Activated CD4-positive, alpha-beta memory T cell treated with anti-CD3 and anti-CD28 coated beads for 36 hours (primary cell): ENCODE data around the gene NNMT. TPM values are rescaled to one million over a fixed set of nuclear protein-coding genes. Genes with fewer than 3 reads are reported as not detected.

Experiments used
- CTCF ChIA-PET: fragments of 350-600 bp; sonication (Branson Sonifier 250); formaldehyde crosslinking; loops from one replicate; lab custom pipeline; 2021; ENCODE audit warnings: antibody characterized with exemption, inconsistent platforms; lab: Charles Lee
- POLR2A ChIA-PET: fragments of 350-600 bp; sonication (Branson Sonifier 250); formaldehyde crosslinking; loops from one replicate; lab custom pipeline; 2021; ENCODE audit warnings: antibody characterized with exemption; lab: Charles Lee
- DNase-seq: peaks from one replicate; pipeline ENCODE4 v3.0.0-alpha.2; 2020
- H3K27ac Mint-ChIP-seq: one replicate; pipeline ENCODE4 v1.8.0; 2021; ENCODE audit warnings: mixed read lengths
- H3K27me3 Mint-ChIP-seq: one replicate; pipeline ENCODE4 v1.8.0; 2021; ENCODE audit warnings: mixed read lengths
- H3K36me3 Mint-ChIP-seq: one replicate; pipeline ENCODE4 v1.8.0; 2021; ENCODE audit warnings: mixed read lengths
- H3K4me1 Mint-ChIP-seq: one replicate; pipeline ENCODE4 v1.8.0; 2021; ENCODE audit warnings: low read depth, mixed read lengths
- H3K4me3 Mint-ChIP-seq: one replicate; pipeline ENCODE4 v1.8.0; 2021; ENCODE audit warnings: mild to moderate bottlenecking, mixed read lengths
- H3K9me3 Mint-ChIP-seq: one replicate; pipeline ENCODE4 v1.8.0; 2021; ENCODE audit warnings: mixed read lengths
- intact Hi-C: fragments of 100-400 bp; cut with micrococcal nuclease; formaldehyde crosslinking; loops from one replicate; pipeline ENCODE4 v1.15.1; 2023
- total RNA-seq, 2 experiments: library from RNA; stranded (reverse); gene quantifications; one replicate each; pipeline ENCODE4 v1.2.3, GENCODE V29; 2021

NNMT gene
- total RNA-seq: not detected

GRCh38 chr11:114295676-114296604, at the start of gene NNMT:
TSS of gene NNMT (plus strand) at chr11:114296399. CDS start at chr11:114296557, 158 bp downstream.
- peaks cover 5% of the 10 kb centered on the region for H3K9me3 Mint-ChIP-seq
- H3K4me1 Mint-ChIP-seq: no peaks in the 10 kb centered on the region
- DNase-seq: no peak
- intact Hi-C loops: no loop called here
- POLR2A ChIA-PET: no interaction called here
- no peak within 1 kb of the TSS for H3K4me3 Mint-ChIP-seq
- no peak within 1 kb of the TSS for H3K27ac Mint-ChIP-seq
- CTCF ChIA-PET: interaction anchor here (0.6 kb wide), 1 partner anchor 146 kb away, joined by 4 read pairs; no protein-coding TSS in a partner anchor
- H3K36me3 Mint-ChIP-seq: no peaks in the 10 kb centered on the region
- H3K27me3 Mint-ChIP-seq: peaks cover 13% of the 10 kb centered on the region

DNA sequence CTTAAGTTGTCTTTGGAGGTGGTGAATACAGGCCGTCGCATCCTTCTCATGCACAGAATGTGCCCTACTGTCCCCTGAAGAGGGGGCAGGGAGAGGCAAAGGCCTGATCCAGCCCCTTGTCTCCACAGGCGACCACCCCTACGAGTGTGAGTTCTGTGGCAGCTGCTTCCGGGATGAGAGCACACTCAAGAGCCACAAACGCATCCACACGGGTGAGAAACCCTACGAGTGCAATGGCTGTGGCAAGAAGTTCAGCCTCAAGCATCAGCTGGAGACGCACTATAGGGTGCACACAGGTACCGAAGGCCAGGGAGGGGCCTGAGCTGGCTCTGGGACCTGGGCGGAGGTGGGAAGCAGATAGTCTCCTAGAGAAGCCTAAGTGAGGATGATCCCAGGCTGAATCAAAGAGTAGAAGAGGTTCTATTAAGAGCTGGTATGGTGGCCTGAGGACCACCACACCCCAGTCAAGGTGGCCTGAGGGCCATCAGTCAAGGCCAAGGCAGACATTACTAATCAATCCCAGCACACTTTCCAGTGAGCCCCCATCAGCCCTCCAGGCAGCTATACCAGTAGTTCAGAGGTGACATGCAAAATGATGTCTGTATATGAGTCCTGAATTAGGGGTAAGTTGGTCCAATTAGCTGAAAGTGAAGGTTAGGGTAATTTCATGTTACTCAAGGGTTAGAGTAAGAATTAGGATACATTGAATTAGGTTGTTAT, 49.0 kb upstream of the NNMT start:
- DNase-seq: no peak
- H3K9me3 Mint-ChIP-seq: no peaks in the 10 kb centered on the region
- intact Hi-C loops: no loop called here
- no peak overlapping the region for H3K4me3 Mint-ChIP-seq
- ChIA-PET CTCF (interaction anchor here (1.1 to 8.8 kb wide), 3 partner anchors 11 to 253 kb away, joined by 4 to 66 read pairs (median 5); no protein-coding TSS in a partner anchor), POLR2A (no interaction called here)
- H3K36me3 Mint-ChIP-seq: no peaks in the 10 kb centered on the region
- H3K27me3 Mint-ChIP-seq: no peaks in the 10 kb centered on the region
- H3K4me1 Mint-ChIP-seq: no peaks in the 10 kb centered on the region
- H3K27ac Mint-ChIP-seq: no peak overlapping the region

DNA sequence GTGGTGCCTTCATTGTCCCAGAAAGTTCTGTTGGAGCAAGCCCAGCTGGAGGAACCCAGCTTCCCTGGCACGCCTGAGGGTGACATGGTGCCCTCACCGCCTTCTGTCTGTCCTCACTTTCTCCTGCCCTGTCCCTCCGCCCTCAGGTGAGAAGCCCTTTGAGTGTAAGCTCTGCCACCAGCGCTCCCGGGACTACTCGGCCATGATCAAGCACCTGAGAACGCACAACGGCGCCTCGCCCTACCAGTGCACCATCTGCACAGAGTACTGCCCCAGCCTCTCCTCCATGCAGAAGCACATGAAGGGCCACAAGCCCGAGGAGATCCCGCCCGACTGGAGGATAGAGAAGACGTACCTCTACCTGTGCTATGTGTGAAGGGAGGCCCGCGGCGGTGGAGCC, 46.0 kb upstream of the NNMT start:
- POLR2A ChIA-PET: interaction anchor here (0.6 kb wide), 1 partner anchor 453 kb away, joined by 3 read pairs; no protein-coding TSS in a partner anchor
- no peaks in the 10 kb centered on the region for H3K4me1 Mint-ChIP-seq
- no peaks in the 10 kb centered on the region for H3K27me3 Mint-ChIP-seq
- CTCF ChIA-PET: interaction anchor here (8.8 kb wide), 1 partner anchor 12 kb away, joined by 66 read pairs; no protein-coding TSS in a partner anchor
- no peaks in the 10 kb centered on the region for H3K9me3 Mint-ChIP-seq
- DNase-seq: no peak
- intact Hi-C loops: no loop called here
- no peak overlapping the region for H3K4me3 Mint-ChIP-seq
- no peak overlapping the region for H3K27ac Mint-ChIP-seq
- no peaks in the 10 kb centered on the region for H3K36me3 Mint-ChIP-seq

DNA sequence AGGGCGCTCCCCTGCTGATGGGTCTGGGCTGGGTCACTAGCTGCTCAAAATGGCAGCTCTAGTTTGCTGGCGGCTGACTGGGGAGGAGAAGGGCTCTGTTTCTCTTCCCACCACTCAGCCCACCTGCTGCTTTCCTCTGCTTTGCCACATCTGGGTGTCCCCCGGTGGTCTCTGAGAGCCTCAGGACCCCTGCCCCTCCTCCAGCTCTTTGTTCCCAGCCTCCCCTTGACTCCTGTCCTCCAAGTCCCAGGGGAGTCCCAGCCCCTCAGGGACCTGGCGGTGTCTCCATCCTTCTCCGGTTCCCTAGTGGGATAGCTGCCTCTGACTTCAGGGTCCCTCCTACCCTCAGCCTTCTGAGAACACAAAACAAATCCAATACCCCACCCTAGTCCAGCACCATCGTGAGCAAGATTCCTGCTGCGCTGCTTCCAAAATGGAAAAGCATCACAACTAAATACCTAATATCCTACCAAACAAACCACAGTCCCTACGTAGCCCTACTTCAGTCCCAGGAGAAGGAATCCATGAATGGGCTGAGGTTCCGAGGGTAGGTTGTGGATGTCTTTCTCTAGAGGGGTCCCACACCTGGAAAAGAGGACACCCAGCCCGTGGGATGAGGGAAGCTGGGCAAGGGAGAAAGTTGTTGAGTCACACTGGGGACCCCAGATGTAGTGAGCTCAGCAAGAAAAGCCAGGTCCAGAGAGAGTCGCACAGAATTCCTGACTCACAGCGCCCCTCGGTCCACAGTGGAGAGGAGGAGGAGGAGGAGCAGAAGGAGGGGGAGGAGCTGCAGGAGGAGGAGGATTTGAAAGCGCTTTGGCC, 45.0 kb upstream of the NNMT start:
- no peak overlapping the region for H3K27ac Mint-ChIP-seq
- no peaks in the 10 kb centered on the region for H3K27me3 Mint-ChIP-seq
- ChIA-PET CTCF (interaction anchor here (8.8 kb wide), 1 partner anchor 11 kb away, joined by 66 read pairs; no protein-coding TSS in a partner anchor), POLR2A (interaction anchor here (0.6 kb wide), 1 partner anchor 454 kb away, joined by 3 read pairs; no protein-coding TSS in a partner anchor)
- H3K36me3 Mint-ChIP-seq: no peaks in the 10 kb centered on the region
- no peaks in the 10 kb centered on the region for H3K4me1 Mint-ChIP-seq
- no peak for DNase-seq
- H3K9me3 Mint-ChIP-seq: no peaks in the 10 kb centered on the region
- intact Hi-C loops: no loop called here
- H3K4me3 Mint-ChIP-seq: no peak overlapping the region

GRCh38 chr11:114251815-114252337, 44.3 kb upstream of the NNMT start:
- H3K36me3 Mint-ChIP-seq: no peaks in the 10 kb centered on the region
- no peaks in the 10 kb centered on the region for H3K27me3 Mint-ChIP-seq
- no peaks in the 10 kb centered on the region for H3K9me3 Mint-ChIP-seq
- ChIA-PET POLR2A (no interaction called here), CTCF (interaction anchor here (8.8 kb wide), 1 partner anchor 11 kb away, joined by 66 read pairs; no protein-coding TSS in a partner anchor)
- no peaks in the 10 kb centered on the region for H3K4me1 Mint-ChIP-seq
- intact Hi-C loops: no loop called here
- H3K4me3 Mint-ChIP-seq: no peak overlapping the region
- DNase-seq: no peak
- H3K27ac Mint-ChIP-seq: no peak overlapping the region

- CTCF ChIA-PET: interaction anchor here (8.8 kb wide), 1 partner anchor 10 kb away, joined by 66 read pairs; no protein-coding TSS in a partner anchor
- no peak overlapping the region for H3K27ac Mint-ChIP-seq
- no peak for DNase-seq
- POLR2A ChIA-PET: no interaction called here
- no peaks in the 10 kb centered on the region for H3K27me3 Mint-ChIP-seq
- no peaks in the 10 kb centered on the region for H3K4me1 Mint-ChIP-seq
- no peaks in the 10 kb centered on the region for H3K9me3 Mint-ChIP-seq
- intact Hi-C loops: no loop called here
- no peak overlapping the region for H3K4me3 Mint-ChIP-seq
- H3K36me3 Mint-ChIP-seq: no peaks in the 10 kb centered on the region
Measured at GRCh38 chr11:114252767-114253166, 43.4 kb upstream of the NNMT start.

DNA sequence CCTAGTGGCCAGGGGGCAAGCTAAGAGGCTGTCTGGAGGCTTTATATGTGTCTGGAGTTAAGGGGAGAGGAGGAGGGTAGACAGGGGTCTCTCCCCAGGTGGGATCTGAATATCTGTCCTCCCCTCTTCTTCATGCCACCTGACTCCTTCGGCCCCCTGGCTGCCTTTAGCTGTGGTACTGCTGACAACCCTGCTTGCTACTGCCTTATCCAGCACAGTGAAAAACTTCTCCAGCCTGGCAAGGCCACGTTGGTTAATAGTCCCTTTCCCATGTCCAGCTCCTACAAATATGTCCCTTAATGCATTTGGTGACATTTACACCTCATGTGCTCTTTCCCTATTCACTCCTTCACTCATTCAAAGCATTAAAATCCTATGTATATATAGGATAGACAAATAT, 42.4 kb upstream of the NNMT start:
- DNase-seq: no peak
- intact Hi-C loops: no loop called here
- no peaks in the 10 kb centered on the region for H3K36me3 Mint-ChIP-seq
- H3K4me1 Mint-ChIP-seq: no peaks in the 10 kb centered on the region
- H3K4me3 Mint-ChIP-seq: no peak overlapping the region
- H3K9me3 Mint-ChIP-seq: no peaks in the 10 kb centered on the region
- POLR2A ChIA-PET: no interaction called here
- CTCF ChIA-PET: interaction anchor here (8.8 kb wide), 1 partner anchor 9 kb away, joined by 66 read pairs; no protein-coding TSS in a partner anchor
- no peaks in the 10 kb centered on the region for H3K27me3 Mint-ChIP-seq
- no peak overlapping the region for H3K27ac Mint-ChIP-seq

- no peaks in the 10 kb centered on the region for H3K36me3 Mint-ChIP-seq
- intact Hi-C loops: no loop called here
- no peak overlapping the region for H3K4me3 Mint-ChIP-seq
- H3K27ac Mint-ChIP-seq: no peak overlapping the region
- ChIA-PET POLR2A (no interaction called here), CTCF (interaction anchor here (8.8 kb wide), 1 partner anchor 8 kb away, joined by 66 read pairs; no protein-coding TSS in a partner anchor)
- no peaks in the 10 kb centered on the region for H3K27me3 Mint-ChIP-seq
- H3K4me1 Mint-ChIP-seq: no peaks in the 10 kb centered on the region
- no peak for DNase-seq
- H3K9me3 Mint-ChIP-seq: no peaks in the 10 kb centered on the region
Measured at GRCh38 chr11:114254571-114255146, 41.5 kb upstream of the NNMT start.

- Mint-ChIP-seq H3K4me1 (no peaks in the 10 kb centered on the region), H3K27me3 (no peaks in the 10 kb centered on the region), H3K27ac (no peak overlapping the region), H3K9me3 (no peaks in the 10 kb centered on the region), H3K4me3 (no peak overlapping the region), H3K36me3 (no peaks in the 10 kb centered on the region)
- POLR2A ChIA-PET: no interaction called here
- DNase-seq: no peak
- intact Hi-C loops: no loop called here
- CTCF ChIA-PET: interaction anchor here (1.2 kb wide), 1 partner anchor 172 kb away, joined by 3 read pairs; no protein-coding TSS in a partner anchor
Measured at GRCh38 chr11:114255289-114255688, 40.9 kb upstream of the NNMT start.

DNA sequence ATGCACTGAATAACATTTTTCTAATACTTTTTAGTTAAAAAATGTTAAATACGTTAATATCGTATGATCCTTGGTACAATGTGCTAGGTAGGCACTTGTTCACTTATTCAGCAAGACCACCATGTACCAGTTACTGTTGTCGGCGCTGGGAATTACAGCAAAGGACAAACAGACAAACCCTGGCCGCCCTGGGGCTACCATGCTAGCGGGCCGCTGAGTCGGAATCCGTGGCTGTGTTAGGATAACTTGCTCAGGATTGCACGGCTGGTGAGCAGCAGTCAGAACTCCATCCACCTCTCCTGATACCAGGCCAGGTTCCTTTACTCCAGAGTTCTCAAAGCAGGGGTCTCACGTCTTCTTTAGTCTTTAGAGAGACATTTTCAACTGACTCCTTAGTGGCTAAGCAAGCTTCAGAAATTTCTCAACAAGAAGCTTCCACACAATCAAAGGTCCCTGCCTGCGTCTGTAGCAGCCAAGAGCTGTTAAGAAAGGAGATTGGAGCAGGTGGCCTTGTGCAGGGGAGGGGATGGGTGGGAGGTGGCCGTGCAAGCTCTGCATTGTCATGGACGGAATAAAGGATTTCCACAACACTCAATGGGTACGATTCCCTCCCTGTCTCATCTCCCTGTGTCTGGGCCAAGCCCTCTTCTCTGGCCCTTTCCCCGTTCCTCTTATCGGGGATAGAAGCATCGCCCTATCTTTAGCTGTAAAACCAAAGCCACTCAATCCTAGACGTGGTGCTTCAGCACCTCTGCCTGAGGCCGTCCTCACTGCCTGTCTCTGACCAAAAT, 39.8 kb upstream of the NNMT start:
- ChIA-PET POLR2A (no interaction called here), CTCF (interaction anchor here (1.2 kb wide), 1 partner anchor 173 kb away, joined by 3 read pairs; no protein-coding TSS in a partner anchor)
- Mint-ChIP-seq H3K4me3 (no peak overlapping the region), H3K4me1 (no peaks in the 10 kb centered on the region), H3K9me3 (no peaks in the 10 kb centered on the region), H3K36me3 (no peaks in the 10 kb centered on the region), H3K27me3 (no peaks in the 10 kb centered on the region), H3K27ac (no peak overlapping the region)
- intact Hi-C loops: no loop called here
- DNase-seq: no peak
